ENCODE results near the gene LRMDA.

GRCh38 chr10:75944061-75944460 is 512.6 kb downstream of the LRMDA start:
- TF ChIP-seq POLR2AphosphoS5 (IDR thresholded peaks at IDR 0.05): no peak
- TF ChIP-seq POLR2A (IDR thresholded peaks at IDR 0.05): no peak
- no peak for TF ChIP-seq CTCF (IDR thresholded peaks at IDR 0.05)
- no peak for TF ChIP-seq EP300 (IDR thresholded peaks at IDR 0.05)
